HL-60/S4 treated with retinoic acid at 250 ng/mL for 4 days and 3 days (cell line): ENCODE data around the gene RBM28.

Experiments
- in situ Hi-C: fragments of 300-500 bp; cut with MboI; formaldehyde crosslinking; loops from 2 replicates; pipeline ENCODE4 v1.7.0; 2022; ENCODE audit warnings: low sequenced_read_pairs

The RBM28 gene, protein sequence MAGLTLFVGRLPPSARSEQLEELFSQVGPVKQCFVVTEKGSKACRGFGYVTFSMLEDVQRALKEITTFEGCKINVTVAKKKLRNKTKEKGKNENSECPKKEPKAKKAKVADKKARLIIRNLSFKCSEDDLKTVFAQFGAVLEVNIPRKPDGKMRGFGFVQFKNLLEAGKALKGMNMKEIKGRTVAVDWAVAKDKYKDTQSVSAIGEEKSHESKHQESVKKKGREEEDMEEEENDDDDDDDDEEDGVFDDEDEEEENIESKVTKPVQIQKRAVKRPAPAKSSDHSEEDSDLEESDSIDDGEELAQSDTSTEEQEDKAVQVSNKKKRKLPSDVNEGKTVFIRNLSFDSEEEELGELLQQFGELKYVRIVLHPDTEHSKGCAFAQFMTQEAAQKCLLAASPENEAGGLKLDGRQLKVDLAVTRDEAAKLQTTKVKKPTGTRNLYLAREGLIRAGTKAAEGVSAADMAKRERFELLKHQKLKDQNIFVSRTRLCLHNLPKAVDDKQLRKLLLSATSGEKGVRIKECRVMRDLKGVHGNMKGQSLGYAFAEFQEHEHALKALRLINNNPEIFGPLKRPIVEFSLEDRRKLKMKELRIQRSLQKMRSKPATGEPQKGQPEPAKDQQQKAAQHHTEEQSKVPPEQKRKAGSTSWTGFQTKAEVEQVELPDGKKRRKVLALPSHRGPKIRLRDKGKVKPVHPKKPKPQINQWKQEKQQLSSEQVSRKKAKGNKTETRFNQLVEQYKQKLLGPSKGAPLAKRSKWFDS

DNA sequence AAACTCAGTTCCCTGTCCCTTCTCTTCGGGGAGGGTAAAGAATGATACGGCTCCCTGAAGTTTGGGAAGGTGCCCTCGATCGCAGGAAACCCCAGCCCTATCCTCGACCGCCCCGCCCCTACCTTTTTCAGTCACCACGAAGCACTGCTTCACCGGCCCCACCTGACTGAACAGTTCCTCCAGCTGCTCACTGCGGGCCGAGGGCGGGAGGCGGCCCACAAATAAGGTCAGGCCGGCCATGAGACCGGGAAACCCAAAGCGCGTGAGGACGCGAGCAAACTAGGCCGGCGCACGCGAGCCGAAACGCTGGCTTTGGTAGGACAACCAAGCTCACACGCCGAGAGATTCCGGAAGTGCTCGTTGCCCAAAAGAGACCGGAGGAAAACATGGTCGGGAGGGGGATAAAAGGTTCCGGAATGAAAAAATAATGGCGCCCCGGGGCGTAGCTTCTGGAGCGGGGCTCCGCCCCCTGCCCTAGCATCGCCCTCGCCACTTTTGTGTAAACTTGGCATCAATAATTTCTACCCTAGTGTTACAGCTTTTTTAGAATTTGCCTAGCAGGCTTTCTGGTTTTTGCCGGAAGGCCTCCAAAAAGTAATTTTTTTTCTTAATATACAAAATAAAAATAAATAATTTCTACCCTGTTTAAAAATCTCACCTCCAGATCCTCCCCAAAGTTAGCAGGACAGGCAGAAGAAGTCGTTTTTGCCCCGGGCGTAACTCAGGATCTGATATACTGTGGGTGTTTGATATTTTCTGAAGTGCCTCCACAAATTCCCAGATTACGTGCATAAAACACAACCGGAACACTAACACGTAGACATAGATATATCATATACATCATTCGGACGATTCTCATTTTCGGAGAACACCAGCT is at the start of gene RBM28:
Gene RBM28 (minus strand): TSS at position 355 of the 877 bp plus-strand sequence. CDS start 115 bp downstream, at position 240.
- in situ Hi-C loops: no loop called here

DNA sequence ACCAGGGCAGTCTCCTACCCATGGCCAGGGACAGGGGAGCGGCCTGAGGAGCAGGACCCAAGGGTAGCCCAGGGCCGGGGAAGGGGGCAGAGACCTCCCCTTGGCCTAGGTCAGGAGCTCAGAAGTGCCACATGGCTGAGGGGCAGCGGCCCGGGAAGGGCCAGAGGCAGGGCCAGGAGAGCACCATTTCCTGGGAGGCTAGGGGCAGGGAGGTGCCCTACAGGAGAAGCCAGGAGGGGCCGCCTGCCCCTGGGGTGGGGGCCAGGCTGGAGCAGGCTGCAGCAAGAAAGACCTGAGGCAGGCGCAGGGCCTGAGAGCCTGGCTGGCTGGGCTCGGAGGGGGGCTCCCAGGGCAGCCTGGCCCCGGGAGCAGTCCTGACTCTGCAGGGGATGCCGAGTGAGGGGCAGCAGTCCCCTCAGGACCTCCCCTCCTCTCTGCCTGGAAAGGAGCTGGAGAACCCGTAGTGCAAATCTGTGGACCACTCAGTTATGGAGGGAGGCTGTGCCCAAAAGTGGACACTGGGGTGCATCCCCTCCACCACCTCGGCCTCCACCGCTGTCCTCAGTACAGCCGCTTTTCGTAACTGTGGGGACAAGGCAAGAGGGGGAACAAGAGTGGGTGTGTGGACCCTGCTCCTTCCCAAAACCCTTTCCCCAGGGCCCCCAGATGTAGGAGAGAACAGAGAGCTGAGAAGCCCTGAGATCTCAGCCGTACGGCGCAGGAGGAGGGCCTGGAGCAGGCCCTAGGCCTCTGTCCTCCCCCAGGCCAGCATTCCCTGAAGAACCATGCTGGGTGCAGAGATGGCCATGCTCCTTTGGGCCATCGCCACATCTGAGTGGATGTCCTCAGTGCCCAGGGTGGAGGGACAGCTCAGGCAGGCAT is 49.0 kb upstream of the RBM28 start:
- in situ Hi-C loops: no loop called here

DNA sequence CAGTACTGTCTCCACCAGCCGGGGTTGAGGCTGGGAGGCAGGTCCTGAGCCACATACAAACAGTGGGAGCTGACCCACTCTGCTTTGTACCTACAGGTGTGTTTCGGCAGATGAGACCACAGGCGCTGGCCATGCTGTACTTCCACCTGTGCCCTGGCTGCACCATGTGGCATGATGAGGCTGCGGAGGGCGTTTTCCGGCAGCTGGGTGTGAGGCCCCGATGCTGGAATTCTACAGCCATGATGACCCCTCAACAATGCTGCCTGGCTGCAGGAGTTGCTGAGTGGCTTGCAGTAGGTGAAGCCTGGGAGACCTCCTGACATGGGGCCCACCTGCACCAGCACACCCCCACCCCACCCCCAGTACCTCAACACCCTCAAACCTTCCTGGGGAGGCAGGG is 48.1 kb upstream of the RBM28 start:
- in situ Hi-C loops: no loop called here

DNA sequence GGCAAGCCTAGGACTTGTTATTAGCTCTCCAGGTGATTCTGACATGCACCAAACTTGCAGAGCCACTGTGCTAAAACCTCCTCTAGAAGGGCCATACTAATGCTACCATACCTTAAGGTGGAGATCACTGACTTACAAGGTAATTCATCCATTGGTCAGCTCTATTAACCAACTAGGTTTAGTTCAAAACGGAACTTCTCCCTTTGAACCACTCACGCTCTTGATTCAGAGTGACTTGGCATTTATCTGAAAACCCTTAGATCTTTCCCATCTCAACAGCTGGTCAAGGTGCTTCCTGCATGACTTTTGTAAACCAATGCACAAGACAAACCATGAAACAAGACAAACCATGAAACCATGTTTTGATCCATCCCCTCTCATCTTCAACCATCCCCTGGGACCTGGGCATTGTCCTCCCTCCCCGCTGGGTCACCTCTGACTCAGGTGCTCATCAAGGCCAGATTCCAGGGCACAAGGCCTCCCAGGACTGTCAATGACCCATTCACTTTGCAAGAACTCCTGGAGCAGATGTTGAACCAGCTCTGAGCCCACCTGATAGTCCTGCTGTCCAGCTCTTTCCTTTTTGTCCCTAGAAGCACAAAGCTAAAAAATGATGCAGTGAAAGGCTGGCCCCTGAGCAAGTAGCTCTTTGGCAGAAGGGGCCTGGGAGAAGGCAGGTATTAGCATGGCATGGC is 47.3 kb upstream of the RBM28 start:
- in situ Hi-C loops: no loop called here

DNA sequence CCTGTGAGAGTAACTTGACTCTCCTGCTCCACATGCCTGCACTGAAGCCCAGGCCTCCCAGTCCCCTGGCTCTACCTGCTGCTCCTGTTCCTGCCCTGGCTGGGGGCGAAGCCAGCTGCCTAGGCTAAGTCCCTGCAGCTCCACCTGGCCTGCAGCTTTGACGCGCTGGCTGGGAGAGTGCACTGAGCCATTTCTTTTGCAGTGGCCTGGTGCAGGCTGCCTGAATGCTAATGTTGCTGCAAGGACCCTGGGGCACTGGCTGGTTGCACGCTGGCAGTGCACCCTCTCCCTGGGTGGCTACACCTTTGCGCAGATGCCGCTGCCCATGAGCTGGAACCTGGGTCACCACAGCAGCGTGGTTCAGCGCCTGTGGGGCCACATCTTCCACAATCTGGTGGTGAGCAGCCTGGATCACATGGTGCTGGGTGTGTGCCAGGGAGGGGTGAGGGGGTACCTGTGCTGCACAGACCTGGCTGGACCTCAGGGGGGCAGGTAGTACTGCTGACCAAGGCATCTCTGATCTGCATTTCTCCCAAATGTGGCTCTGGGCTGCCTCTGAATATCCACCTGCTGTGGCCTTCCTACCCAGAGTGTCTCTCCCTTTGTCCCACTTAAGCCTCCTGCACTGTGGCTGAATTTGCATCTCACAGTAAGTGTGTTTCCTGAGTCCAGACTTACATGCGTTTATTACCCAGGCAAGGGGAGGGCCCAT is 46.1 kb upstream of the RBM28 start:
- in situ Hi-C loops: no loop called here

DNA sequence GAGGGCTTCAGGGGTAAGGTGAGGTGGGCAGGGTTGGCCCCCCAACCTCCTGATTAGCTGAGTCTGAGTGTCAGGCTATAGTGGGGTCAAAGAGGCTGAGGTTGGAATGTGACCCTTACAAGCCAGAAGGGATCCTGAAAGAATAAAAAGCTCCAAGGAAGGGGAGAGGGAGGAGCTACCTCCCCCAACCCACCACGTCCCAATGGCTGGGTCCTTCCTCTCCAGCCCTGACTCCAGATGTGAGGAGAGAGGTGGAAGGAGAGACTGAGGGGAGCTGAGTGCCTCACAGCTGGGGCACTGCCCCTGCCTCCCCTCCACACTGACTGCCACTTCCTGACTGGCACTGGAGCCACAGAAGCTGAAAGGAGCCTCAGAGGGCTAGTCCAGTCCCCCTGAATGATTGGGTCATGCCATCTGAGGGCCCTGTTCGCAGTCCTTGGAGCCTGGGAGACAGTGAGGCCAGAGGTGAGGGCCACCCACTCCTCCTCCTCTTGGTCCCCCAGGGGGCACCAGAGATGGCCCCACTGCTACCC is 45.4 kb upstream of the RBM28 start:
- in situ Hi-C loops: no loop called here

DNA sequence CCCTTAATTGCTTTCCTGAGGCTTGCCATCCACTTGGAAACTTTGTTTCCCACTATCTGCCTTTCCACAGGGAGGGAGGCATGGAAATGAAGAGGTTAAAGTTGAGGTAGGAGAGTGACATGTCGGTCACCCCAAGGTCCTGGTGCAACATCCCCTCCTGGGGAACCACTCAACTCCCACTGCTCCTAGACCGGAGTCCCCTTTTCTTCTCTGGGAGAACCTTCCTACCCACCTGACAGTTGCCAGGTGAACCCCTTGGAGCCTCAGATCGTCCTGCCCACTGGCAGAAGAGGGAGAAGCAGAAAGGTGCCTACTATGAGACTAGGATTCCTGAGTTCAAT is 44.4 kb upstream of the RBM28 start:
- in situ Hi-C loops: no loop called here

DNA sequence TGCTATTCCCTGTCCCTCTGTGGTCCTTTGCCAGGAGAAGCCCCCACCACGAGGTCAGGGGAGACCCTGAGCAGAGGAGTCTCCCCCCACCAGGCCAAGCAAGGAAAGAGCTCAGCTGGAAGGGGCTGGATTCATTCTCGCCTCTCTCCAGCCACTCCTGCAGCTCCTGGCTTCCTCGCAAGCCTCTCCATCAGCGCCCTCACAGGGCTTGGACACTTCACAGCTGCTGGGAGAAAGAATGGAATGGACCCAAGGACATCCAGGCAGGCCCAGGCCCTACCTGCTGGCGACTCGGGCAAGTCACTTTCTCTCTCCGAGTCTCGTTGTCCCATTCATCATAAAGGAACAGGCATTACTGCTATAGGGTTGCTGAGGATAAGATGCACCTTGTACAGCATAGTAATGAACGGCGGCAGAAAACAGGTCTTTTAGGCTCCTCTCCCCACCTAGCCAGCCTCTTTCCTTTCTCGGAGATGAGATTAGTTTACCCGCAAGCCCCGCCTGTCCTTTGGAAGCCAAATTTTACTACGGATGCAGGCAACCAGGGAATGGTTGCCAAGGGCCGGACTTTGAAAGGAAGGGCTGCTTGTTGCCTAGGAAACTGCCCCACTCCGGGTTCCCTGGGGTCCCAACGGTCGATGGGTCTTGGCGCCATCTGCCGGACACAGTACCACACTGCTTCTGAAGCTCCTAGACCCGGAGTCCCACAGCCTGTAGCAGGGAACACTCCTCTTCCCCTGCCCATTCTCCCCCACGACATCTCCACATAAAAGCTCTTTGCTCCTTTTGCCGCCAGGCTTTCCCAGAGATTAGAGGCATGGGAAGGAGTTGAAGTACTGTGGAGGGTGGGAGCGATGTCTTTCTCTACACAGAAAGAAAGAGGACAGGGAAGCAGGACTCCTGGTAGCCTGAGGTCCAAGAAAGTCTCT is 43.8 kb upstream of the RBM28 start:
- in situ Hi-C loops: no loop called here

DNA sequence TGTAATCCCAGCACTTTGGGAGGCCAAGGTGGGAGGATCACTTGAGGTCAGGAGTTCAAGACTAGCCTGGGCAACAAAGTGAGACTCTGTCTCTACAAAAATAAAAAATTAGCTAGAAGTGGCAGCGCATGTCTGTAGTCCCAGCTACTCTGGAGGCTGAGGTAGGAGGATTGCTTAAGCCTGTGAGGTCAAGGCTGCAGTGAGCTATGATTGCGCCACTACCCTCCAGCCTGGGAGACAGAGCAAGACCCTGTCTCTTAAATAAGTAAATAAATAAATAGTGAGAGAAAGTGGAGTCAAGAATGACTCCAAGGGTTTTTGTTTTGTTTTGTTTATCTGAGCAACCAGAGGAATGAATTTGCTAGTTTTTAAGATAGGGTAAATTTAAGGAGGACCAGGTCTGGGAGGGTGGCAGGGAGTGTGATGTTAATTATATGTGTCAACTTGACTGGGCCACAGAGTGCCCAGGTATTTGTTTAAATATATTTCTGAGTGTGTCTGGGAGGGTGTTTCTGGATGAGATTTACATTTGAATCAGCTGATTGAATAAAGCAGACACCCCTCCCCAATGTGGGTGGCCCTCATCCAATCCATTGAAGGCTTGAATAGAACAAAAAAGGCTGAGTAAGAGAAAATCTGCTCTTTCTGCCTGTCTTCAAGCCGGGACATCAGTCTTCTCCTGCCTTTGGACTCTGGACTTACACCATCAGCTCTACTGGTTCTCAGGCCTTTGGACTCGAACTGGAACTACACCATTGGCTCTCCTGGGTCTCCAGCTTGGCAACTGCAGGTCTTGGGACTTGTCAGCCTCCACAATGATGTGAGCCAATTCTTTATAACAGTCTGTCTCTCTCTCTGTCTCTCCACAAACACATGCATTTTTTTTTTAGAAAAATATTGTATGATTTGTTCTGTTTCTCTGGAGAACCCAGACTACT is 42.5 kb upstream of the RBM28 start:
- in situ Hi-C loops: no loop called here

DNA sequence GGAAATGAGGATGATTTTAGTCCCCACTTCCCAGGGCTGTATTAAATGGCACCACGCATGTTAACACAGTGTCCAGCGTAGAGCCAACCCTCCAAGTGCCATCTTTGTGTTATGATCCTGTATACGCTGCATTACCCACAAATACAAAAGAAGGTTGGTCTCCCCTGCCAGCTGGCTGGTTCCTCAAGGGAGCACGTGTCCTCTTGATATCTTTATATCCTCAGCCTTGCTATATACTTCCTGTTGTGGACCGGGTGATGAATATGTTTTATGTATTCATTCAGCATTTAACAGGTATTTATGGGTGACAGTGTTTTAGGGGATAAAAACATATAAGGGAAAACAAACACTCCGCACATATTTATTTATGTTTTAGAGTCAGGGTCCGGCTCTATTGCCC is 41.0 kb upstream of the RBM28 start:
- in situ Hi-C loops: no loop called here

DNA sequence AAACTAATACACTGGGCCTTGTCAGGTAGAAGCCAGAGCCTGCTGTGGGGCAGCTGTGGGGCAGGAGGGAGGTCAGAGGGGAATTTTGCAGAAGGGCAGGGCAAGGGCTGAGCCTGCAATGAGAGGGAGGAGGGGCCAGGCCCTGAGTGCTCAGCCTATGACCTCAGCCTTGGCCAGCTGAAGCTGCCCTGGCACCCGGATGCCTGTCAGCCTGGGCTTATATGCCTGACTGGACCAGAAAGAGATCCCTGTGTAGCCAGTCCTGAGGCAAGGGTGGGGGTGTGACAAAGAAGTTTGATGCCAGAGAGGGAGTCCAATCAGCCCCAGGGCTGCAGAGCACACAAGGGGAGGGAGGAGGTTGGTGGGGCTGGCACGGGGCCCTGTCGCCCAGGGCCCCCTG is 40.1 kb upstream of the RBM28 start:
- in situ Hi-C loops: no loop called here

DNA sequence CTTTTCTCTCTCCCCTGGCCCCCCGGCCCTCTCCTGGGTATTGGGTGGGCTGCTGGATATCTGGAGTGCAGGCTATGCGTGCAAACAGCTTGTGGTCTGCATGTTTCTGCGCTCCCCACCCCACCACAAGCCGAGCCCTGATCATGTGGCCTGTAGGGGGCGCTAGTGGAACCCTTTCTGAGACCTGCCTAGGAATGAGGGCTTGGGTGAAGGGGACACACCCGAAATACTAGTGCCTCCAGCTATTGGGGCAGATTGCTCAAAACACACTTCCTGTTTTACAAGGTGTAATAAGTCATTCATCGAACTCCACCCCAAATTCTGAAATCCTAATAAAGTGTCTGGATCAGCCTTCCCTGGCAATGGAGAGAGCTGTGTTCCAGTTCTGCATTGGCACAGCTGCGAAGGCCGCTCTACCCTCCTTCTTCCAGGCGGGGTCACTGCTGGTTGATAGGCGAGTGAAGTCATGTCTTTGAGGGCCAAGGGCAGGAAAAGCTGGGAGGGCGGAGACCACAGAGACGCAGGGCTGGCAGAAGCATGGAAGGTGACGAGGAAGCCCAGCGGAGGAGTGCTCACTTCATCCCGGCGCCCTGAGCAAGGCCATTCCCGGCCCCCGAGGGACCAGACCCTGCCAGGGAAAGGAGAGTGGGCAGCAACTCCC is 37.6 kb upstream of the RBM28 start:
- in situ Hi-C loops: no loop called here

DNA sequence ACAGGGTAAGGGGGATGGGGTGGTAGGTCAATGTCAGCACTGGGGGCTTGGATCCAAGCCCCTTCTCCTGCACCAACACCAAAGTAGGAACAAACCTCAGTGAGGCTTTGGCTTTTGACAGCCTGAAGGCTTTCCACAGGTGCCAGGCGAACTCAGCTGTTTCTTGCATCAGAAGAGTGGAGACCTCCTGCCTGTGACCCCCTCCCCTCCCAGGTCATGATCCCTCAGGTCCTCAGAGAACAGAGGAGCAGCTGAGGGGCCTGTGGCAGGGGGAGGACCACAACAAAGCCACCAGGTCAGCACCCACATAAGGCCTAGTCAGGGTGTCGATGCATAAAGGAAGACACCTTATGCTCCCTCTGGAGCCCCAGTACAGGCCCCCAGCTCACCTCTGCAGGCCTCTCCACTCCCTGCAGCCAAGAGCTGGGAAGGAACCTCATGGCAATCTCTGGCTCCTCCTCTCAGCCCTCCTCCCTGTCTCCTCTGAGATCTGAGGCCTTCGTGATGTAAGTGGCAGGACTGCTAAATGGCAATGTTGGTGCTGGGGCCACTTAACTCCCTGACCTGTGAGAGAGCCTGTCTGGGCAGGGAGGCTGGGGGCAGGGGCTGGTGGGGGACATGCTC is 36.9 kb upstream of the RBM28 start:
- in situ Hi-C loops: no loop called here

DNA sequence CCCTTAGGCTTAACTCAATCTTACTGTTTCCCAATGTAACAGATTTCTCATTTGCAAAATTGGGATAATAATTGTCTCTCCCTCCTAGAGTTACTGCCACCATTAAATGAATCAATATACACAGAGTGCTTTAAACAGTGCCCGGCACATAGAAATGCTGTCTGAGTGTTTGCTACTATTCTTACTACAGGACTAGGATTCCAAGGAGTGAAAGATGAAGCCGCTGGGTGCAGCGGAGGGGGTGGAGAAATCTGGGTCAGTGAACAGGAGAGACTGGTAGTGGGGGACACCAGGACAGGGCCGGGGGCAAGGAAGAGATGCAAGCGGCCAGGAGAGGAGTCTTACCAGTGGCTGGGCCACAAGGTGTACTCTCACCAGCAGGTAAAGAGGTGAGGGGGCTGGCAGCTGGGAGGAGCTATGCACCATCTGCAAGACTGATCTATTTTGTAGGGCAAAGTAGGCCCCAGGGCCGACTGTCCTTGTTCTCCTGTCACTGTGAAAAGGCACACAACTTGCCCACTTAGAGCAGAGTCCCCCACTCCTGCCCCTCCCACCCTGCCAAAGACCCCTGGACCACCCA is 36.3 kb upstream of the RBM28 start:
- in situ Hi-C loops: no loop called here

DNA sequence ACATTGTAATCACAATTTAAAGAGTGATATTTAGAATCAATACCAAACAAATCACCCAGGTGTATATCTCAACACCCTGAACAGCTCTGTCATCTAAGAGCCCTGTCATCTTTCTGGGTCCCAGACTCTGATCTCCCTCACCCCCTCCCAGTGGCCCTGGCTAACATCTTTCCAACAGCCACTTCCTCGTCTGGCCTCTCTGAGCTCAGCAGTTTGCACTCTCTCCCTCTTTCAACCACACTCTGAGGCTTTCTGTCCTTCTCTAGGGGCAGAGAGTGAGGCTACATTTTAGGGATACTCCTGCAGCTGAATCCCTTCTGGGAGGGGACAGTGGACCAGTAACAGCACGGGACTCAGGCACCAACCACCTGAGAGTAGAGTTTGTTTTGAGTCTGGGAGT is 34.9 kb upstream of the RBM28 start:
- in situ Hi-C loops: no loop called here

DNA sequence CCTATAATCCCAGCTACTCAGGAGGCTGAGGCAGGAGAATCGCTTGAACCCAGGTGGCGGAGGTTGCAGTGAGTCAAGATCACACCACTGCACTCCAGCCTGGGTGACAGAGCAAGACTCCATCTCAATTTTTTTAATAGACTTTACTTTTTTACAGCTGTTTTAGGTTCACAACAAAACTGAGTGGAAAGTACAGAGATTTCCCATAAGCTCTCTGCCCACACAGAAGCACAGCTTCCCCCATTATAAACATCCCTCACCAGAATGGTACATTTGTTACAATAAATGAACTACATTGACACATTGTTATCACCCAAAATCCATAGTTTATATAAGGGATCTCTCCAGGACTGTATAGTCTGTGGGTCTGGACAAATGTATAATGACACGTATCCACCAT is 32.4 kb upstream of the RBM28 start:
- in situ Hi-C loops: no loop called here
